Forelimb muscle (tissue), 1 donor: ENCODE data around the gene ZNF516. TPM values are rescaled to one million over a fixed set of nuclear protein-coding genes. Genes with fewer than 3 reads are reported as not detected.

Experiments
- DNase-seq: peaks from one replicate; pipeline ENCODE4 v3.0.0-alpha.2; 2013; ENCODE audit warnings: low read depth
- polyA plus RNA-seq: library from polyadenylated mRNA; unstranded; fragments of 120-200 nt; gene quantifications from one replicate; pipeline ENCODE4 v1.2.1, GENCODE V29; 2013; ENCODE audit not compliant: insufficient read length

Gene ZNF516
- polyA plus RNA-seq, 1 donor = 39.4 TPM

GRCh38 chr18:76382275-76382674 is 112.8 kb downstream of the ZNF516 start:
- no peak for DNase-seq

GRCh38 chr18:76380791-76381405 is 114.1 kb downstream of the ZNF516 start:
- DNase-seq = no peak

- no peak for DNase-seq
Observed at GRCh38 chr18:76380127-76380729, 114.8 kb downstream of the ZNF516 start.

GRCh38 chr18:76379226-76380126 is 115.6 kb downstream of the ZNF516 start:
- DNase-seq = no peak

GRCh38 chr18:76378526-76379215 is 116.4 kb downstream of the ZNF516 start:
- DNase-seq = no peak

DNA sequence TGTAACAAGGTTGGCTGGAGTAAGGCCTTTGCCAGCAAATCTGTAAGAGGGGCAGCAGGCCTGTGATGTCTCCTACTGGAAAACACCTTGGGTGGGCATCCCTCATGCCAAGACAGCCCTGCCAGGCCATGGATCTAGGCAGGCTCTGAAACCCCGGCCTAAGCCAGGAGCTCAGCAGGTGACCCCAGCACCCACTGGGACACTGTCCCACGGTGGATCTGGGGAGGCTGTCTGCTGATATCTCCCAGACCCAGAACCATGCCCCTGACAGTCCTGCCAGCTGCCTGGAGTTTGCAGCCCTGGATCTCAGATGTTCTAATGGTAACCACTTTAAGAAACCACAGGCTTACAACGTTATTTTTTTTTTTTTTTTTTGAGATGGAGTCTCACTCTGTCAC is 117.7 kb downstream of the ZNF516 start:
- DNase-seq = no peak

- no peak for DNase-seq
Observed at GRCh38 chr18:76376668-76377358, 118.2 kb downstream of the ZNF516 start.

DNA sequence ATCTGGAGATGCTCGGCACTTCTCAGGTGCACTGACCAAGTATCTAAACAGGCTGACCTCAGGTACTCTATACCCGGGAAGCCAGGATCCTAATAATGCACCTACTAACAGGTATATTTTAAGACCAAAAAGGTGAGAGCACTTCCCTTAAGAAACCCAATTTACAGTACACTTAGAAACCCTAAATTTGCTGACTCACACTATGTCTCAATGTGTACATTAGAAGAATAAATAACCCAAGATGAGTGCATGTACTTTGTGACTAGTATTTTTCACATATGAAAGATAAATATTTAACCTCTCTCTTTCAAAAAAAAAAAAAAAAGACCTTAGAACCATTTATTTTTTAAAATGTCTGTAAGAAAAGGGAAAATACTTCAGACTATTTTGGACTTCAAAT is 118.8 kb downstream of the ZNF516 start:
- DNase-seq = no peak

- DNase-seq = no peak
Observed at GRCh38 chr18:76374330-76375281, 120.4 kb downstream of the ZNF516 start.

GRCh38 chr18:76373297-76373696 is 121.7 kb downstream of the ZNF516 start:
- no peak for DNase-seq

DNA sequence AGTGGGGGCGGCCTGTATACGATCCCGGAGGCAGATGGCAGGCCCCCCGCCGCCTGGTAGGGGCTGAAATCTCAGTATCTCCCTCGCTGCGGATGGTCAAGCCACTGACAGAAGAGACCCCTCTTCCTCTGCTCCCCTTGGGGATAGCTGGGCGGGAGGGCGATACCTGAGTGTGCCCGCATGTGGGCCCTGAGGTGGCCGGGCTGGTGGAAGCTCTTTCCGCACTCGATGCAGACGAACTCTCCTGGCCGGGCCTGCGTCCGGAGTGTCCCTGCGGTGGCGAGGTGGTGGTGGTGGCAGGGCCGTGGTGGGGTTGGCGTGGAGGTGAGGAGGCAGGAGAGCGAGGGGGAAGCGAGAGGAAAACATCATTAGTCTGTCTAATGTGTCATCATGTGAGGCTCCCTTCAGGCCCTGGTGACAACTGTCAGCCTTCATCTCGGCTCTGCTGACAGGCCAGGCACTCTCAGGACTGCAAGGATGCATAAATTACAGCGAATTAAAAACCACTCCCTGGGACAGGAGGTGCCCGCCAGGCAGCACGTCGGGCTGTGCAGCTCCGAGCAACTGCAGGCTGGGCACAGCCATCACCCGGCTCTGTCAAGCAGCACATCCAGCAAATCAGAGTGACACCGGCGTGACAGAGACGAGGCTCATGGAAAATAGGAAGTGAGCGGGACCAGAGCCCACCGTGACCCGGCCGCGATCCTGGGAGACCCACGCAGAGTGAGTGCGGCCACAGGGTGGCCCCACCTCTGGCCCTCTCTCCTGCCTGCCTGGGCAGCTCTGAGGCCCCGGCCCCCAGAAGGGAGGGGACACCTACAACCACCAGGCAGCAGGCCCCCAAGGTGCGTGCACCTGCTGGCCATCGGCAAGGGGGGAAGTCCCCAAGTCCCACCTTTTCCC is 123.5 kb downstream of the ZNF516 start:
- no peak for DNase-seq

- no peak for DNase-seq
Observed at GRCh38 chr18:76370686-76371085, 124.4 kb downstream of the ZNF516 start.

- DNase-seq = no peak
Observed at GRCh38 chr18:76370201-76370600, 124.8 kb downstream of the ZNF516 start.

- DNase-seq = no peak
Observed at GRCh38 chr18:76369791-76370190, 125.3 kb downstream of the ZNF516 start.

DNA sequence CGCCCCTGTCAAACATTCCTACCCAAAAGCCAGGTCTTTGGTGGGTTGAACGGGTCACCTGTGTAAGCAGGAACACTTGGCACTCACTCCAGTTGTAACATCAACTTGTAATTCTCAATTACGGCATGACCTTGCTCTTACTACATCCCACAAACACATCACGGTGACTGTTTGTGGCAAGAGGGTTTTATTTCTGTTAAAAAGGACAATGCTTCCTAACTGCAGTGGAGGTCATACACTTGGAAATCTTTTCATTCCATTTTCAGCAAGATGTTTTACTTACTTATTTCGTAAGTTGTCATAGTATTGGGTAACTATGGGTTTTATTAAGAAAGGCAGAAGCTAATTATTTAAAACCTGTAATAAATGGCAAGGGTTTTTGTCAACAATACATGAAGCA is 126.1 kb downstream of the ZNF516 start:
- no peak for DNase-seq

GRCh38 chr18:76368271-76368670 is 126.8 kb downstream of the ZNF516 start:
- DNase-seq = no peak

GRCh38 chr18:76367168-76368125 is 127.6 kb downstream of the ZNF516 start:
- no peak for DNase-seq

- DNase-seq = no peak
Observed at GRCh38 chr18:76365561-76365960, 129.5 kb downstream of the ZNF516 start.
